ENCODE data around the gene CYP3A5. TPM values are rescaled to one million over a fixed set of nuclear protein-coding genes. Genes with fewer than 3 reads are reported as not detected.

The CYP3A5 gene
- total and polyA plus RNA-seq, 2 of the 8 experiments (the other 6 are each of a cell fraction or from before 2014, with no cell fraction given), result 0.06 TPM; not detected in 1

DNA sequence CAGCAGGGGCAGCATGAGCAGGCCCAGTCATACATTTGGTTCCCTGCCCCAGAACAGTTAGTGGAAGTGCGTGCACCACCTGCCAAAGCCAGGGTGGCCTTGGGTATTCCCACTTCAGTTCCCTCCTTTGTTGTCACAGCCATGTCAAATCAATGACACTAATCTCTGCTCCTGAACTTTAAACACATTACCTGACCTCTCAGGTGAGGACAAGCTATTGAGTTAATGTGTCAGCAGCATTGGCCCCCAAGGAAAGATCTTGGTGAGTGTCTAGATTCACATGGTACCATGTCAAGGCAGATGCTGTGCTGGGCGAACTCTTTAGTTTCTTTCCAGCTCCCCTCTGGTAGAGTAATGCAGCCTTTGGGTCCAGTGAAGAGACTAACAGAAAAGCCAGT is 2.1 kb downstream of the CYP3A5 start (continued):
- TF ChIP-seq ATF2 (IDR thresholded peaks at IDR 0.05; ENCODE audit: low read length) (no peak), SP2 (IDR thresholded peaks at IDR 0.05; ENCODE audit: low read length) (no peak), EP300 (IDR thresholded peaks at IDR 0.05; ENCODE audit: borderline replicate concordance in 1 of 2, low read depth in 2 of 2, low read length in 2 of 2) (no peak), TEAD4 (IDR thresholded peaks at IDR 0.05; ENCODE audit: low read depth, low read length) (no peak), CEBPB (IDR thresholded peaks at IDR 0.05; ENCODE audit: low read depth, low read length) (no peak)
- TF ChIP-seq, protein P1, sequence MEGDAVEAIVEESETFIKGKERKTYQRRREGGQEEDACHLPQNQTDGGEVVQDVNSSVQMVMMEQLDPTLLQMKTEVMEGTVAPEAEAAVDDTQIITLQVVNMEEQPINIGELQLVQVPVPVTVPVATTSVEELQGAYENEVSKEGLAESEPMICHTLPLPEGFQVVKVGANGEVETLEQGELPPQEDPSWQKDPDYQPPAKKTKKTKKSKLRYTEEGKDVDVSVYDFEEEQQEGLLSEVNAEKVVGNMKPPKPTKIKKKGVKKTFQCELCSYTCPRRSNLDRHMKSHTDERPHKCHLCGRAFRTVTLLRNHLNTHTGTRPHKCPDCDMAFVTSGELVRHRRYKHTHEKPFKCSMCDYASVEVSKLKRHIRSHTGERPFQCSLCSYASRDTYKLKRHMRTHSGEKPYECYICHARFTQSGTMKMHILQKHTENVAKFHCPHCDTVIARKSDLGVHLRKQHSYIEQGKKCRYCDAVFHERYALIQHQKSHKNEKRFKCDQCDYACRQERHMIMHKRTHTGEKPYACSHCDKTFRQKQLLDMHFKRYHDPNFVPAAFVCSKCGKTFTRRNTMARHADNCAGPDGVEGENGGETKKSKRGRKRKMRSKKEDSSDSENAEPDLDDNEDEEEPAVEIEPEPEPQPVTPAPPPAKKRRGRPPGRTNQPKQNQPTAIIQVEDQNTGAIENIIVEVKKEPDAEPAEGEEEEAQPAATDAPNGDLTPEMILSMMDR (IDR thresholded peaks at IDR 0.05; ENCODE audit: control extremely low read depth in 1 of 3, insufficient read depth in 1 of 3, low read depth in 1 of 3, low read length in 3 of 3), result no peak

All from H1 (cell line).